Measurements from ENCODE around the gene C15orf40. TPM values are rescaled to one million over a fixed set of nuclear protein-coding genes. Genes with fewer than 3 reads are reported as not detected.
A peak's percentile ranks its signal among the peaks of the same experiment; 100 is the strongest.

The C15orf40 gene
- total RNA-seq, 1 experiment from 2014 or later = 27.5 TPM

- ATAC-seq = peak; percentile 94
- Mint-ChIP-seq H3K36me3 (peaks cover 4% of the 10 kb centered on the region), H3K27ac (no peak overlapping the region), H3K27me3 (ENCODE audit: low read depth) (peaks cover under 1% of the 10 kb centered on the region; the same call in 1 of the 2 replicates), H3K4me3 (no peak overlapping the region), H3K4me1 (no peaks in the 10 kb centered on the region), H3K9me3 (0 out of 2 replicates have a peak, but pooled peaks cover 3% of the 10 kb centered on the region)
- no peak for TF ChIP-seq ZNF219 (CRISPR knock-in tag; IDR thresholded peaks at IDR 0.05; ENCODE audit: borderline replicate concordance)
- no peak for TF ChIP-seq SOX15 (CRISPR knock-in tag; IDR thresholded peaks at IDR 0.05)
- TF ChIP-seq IRF1 (CRISPR knock-in tag; IDR thresholded peaks at IDR 0.05) = no peak
- no peak for TF ChIP-seq STAT6 (CRISPR knock-in tag; conservative IDR thresholded peaks at IDR 0.05; ENCODE audit: low read depth)
- no peak for TF ChIP-seq ZSCAN18 (CRISPR knock-in tag; IDR thresholded peaks at IDR 0.05)
- TF ChIP-seq RELA (CRISPR knock-in tag; IDR thresholded peaks at IDR 0.05; ENCODE audit: borderline replicate concordance) = no peak
- no peak for TF ChIP-seq PREB (CRISPR knock-in tag; IDR thresholded peaks at IDR 0.05; ENCODE audit: borderline replicate concordance)
- no peak for TF ChIP-seq ATF1 (CRISPR knock-in tag; IDR thresholded peaks at IDR 0.05)
- no peak for TF ChIP-seq ZBTB21 (CRISPR knock-in tag; IDR thresholded peaks at IDR 0.05; ENCODE audit: borderline replicate concordance)
- TF ChIP-seq E2F1 (CRISPR knock-in tag; IDR thresholded peaks at IDR 0.05) = no peak
- TF ChIP-seq PRDM15 (CRISPR knock-in tag; IDR thresholded peaks at IDR 0.05) = no peak
- no peak; the same call in 1 of the 2 replicates for TF ChIP-seq CTCF (IDR thresholded peaks at IDR 0.05)
- peak; percentile 15 for DNase-seq (ENCODE audit: low spot score)
- ChIA-PET POLR2A (no interaction called here), CTCF (interaction anchor here (0.8 to 1.7 kb wide), 10 partner anchors 11 to 469 kb away, joined by 3 to 10 read pairs (median 3); partner anchors contain the start of genes C15orf40 and WHAMM)
Observed at GRCh38 chr15:82999905-83000671, 11.4 kb downstream of the C15orf40 start.

Data from WTC11 (cell line).